ENCODE results near the gene NKX3-2.
"Not testable (repeated sequence)": the region's sequence is repeated elsewhere in the genome, so short reads cannot be mapped to it uniquely, and the experiment has no call there.

NKX3-2 gene

GRCh38 chr4:13543839-13544605 lies at the start of gene NKX3-2:
NKX3-2 (minus strand) TSS chr4:13544508; CDS start chr4:13544414, 94 bp downstream.
- no peak for DNase-seq (ENCODE audit: low read depth)

GRCh38 chr4:13592220-13592619 lies 47.9 kb upstream of the NKX3-2 start:
- DNase-seq (ENCODE audit: low read depth) = no peak

GRCh38 chr4:13590766-13591165 lies 46.5 kb upstream of the NKX3-2 start:
- no peak for DNase-seq (ENCODE audit: low read depth)

- no peak for DNase-seq (ENCODE audit: low read depth)
Measured at GRCh38 chr4:13588954-13589353, 44.6 kb upstream of the NKX3-2 start.

GRCh38 chr4:13584481-13584880 lies 40.2 kb upstream of the NKX3-2 start:
- DNase-seq (ENCODE audit: low read depth) = no peak

GRCh38 chr4:13580036-13580435 lies 35.7 kb upstream of the NKX3-2 start:
- DNase-seq (ENCODE audit: low read depth) = no peak

- DNase-seq (ENCODE audit: low read depth) = no peak
Measured at GRCh38 chr4:13577660-13578059, 33.4 kb upstream of the NKX3-2 start.

- DNase-seq (ENCODE audit: low read depth) = no peak
Measured at GRCh38 chr4:13570916-13571315, 26.6 kb upstream of the NKX3-2 start.

- no peak for DNase-seq (ENCODE audit: low read depth)
Measured at GRCh38 chr4:13567125-13567524, 22.8 kb upstream of the NKX3-2 start.

GRCh38 chr4:13562876-13563275 lies 18.6 kb upstream of the NKX3-2 start:
- DNase-seq (ENCODE audit: low read depth) = no peak

GRCh38 chr4:13561673-13562072 lies 17.4 kb upstream of the NKX3-2 start:
- no peak for DNase-seq (ENCODE audit: low read depth)

- DNase-seq (ENCODE audit: low read depth) = not testable (repeated sequence)
Measured at GRCh38 chr4:13560111-13560510, 15.8 kb upstream of the NKX3-2 start.

- peak; percentile 53 for DNase-seq (ENCODE audit: low read depth)
Measured at GRCh38 chr4:13559413-13559812, 15.1 kb upstream of the NKX3-2 start.

- DNase-seq (ENCODE audit: low read depth) = no peak
Measured at GRCh38 chr4:13558881-13559280, 14.6 kb upstream of the NKX3-2 start.

- DNase-seq (ENCODE audit: low read depth) = no peak
Measured at GRCh38 chr4:13555325-13555724, 11.0 kb upstream of the NKX3-2 start.

- no peak for DNase-seq (ENCODE audit: low read depth)
Measured at GRCh38 chr4:13553081-13553480, 8.8 kb upstream of the NKX3-2 start.

- peak; percentile 31 for DNase-seq (ENCODE audit: low read depth)
Measured at GRCh38 chr4:13548984-13549546, 4.8 kb upstream of the NKX3-2 start.

GRCh38 chr4:13548059-13548983 lies 4.0 kb upstream of the NKX3-2 start:
- no peak for DNase-seq (ENCODE audit: low read depth)

- DNase-seq (ENCODE audit: low read depth) = no peak
Measured at GRCh38 chr4:13547485-13548041, 3.3 kb upstream of the NKX3-2 start.

- no peak for DNase-seq (ENCODE audit: low read depth)
Measured at GRCh38 chr4:13546941-13547484, 2.7 kb upstream of the NKX3-2 start.

GRCh38 chr4:13546142-13546940 lies 2.0 kb upstream of the NKX3-2 start:
- no peak for DNase-seq (ENCODE audit: low read depth)

Data from GM04504 (cell line).